Measurements from ENCODE around the gene PERM1.

GRCh38 chr1:952603-953002 is 29.3 kb downstream of the PERM1 start:
- no peak for TF ChIP-seq CTCF (conservative IDR thresholded peaks at IDR 0.05)
- no peak for TF ChIP-seq ZFX (IDR thresholded peaks at IDR 0.05)
